Keratinocyte (primary cell): ENCODE results near the gene ACBD3. TPM values are rescaled to one million over a fixed set of nuclear protein-coding genes. Genes with fewer than 3 reads are reported as not detected.

ENCODE experiments used
- DNase-seq: peaks from one replicate; pipeline ENCODE4 v3.0.0-alpha.2; 2011; ENCODE audit warnings: low read depth, missing footprints, low spot score
- FAIRE-seq: peaks from 2 replicates; lab custom pipeline; 2011; peaks lifted over from hg19 to GRCh38; lab: Jason Lieb, UNC
- H2AFZ ChIP-seq: 2 replicates; pipeline ENCODE4 v1.6.0; 2012; ENCODE audit warnings: low read length, control low read depth, inconsistent platforms; ENCODE audit not compliant: control insufficient read depth
- H3K27ac ChIP-seq: 2 replicates; pipeline ENCODE4 v1.5.1; 2011; ENCODE audit warnings: low read length; ENCODE audit not compliant: control insufficient read depth, insufficient read depth
- H3K27me3 ChIP-seq: 3 replicates; pipeline ENCODE4 v1.6.0; 2011; ENCODE audit warnings: low read length; ENCODE audit not compliant: control insufficient read depth, insufficient read depth; ENCODE audit errors: extremely low read depth
- H3K36me3 ChIP-seq, 2 experiments: 2 replicates in 1 of 2; 3 replicates in 1 of 2; pipeline ENCODE4 v1.5.1; 2011; ENCODE audit warnings: low read length in 2 of 2, mild to moderate bottlenecking in 1 of 2; ENCODE audit not compliant: control insufficient read depth in 2 of 2, insufficient read depth in 2 of 2; ENCODE audit errors: extremely low read depth in 1 of 2
- H3K4me1 ChIP-seq: 3 replicates; pipeline ENCODE4 v1.5.1; 2011; ENCODE audit warnings: low read length; ENCODE audit not compliant: control insufficient read depth, insufficient read depth; ENCODE audit errors: extremely low read depth
- H3K4me2 ChIP-seq: 3 replicates; pipeline ENCODE4 v1.6.0; 2011; ENCODE audit warnings: low read depth, low read length; ENCODE audit not compliant: control insufficient read depth, insufficient read depth; ENCODE audit errors: extremely low read depth
- H3K4me3 ChIP-seq, 3 experiments: fragments of 200-600 bp in 1 of 3; sonication (generic) in 1 of 3; 2 replicates in 2 of 3; 3 replicates in 1 of 3; pipeline ENCODE4 v1.5.1; 2011 to 2016; ENCODE audit warnings: low read length in 3 of 3, mild to moderate bottlenecking in 3 of 3, control low read depth in 2 of 3, inconsistent platforms in 1 of 3, low read depth in 1 of 3, mixed read lengths in 1 of 3, mixed run types in 1 of 3, moderate library complexity in 1 of 3; ENCODE audit not compliant: control insufficient read depth in 2 of 3, insufficient read depth in 2 of 3; ENCODE audit errors: extremely low read depth in 1 of 3
- H3K79me2 ChIP-seq: 2 replicates; pipeline ENCODE4 v1.6.0; 2012; ENCODE audit warnings: low read length; ENCODE audit not compliant: control insufficient read depth, insufficient read depth
- H3K9ac ChIP-seq: 3 replicates; pipeline ENCODE4 v1.6.0; 2011; ENCODE audit warnings: low read length; ENCODE audit not compliant: control insufficient read depth, insufficient read depth; ENCODE audit errors: extremely low read depth
- H3K9me1 ChIP-seq: 3 replicates; pipeline ENCODE4 v1.6.0; 2011; ENCODE audit warnings: low read length; ENCODE audit not compliant: control insufficient read depth, insufficient read depth; ENCODE audit errors: extremely low read depth
- H3K9me3 ChIP-seq: 2 replicates; pipeline ENCODE4 v1.5.1; 2012; ENCODE audit warnings: low read depth, low read length; ENCODE audit not compliant: control insufficient read depth
- H4K20me1 ChIP-seq: 3 replicates; pipeline ENCODE4 v1.6.0; 2011; ENCODE audit warnings: low read length; ENCODE audit not compliant: control insufficient read depth, insufficient read depth; ENCODE audit errors: extremely low read depth
- CTCF ChIP-seq, 3 experiments: IDR thresholded peaks in 1 of 3; conservative IDR thresholded peaks in 1 of 3; optimal IDR thresholded peaks in 1 of 3; 2 replicates in 2 of 3; 3 replicates in 1 of 3; pipeline versions ENCODE3 to v1.5.1; 2011; ENCODE audit warnings: low read length in 3 of 3, mild to moderate bottlenecking in 3 of 3, moderate library complexity in 2 of 3, control low read depth in 1 of 3, inconsistent platforms in 1 of 3; ENCODE audit not compliant: insufficient read depth in 2 of 3; ENCODE audit errors: extremely low read depth in 1 of 3
- EZH2 ChIP-seq: IDR thresholded peaks from one replicate; pipeline ENCODE4 v1.6.1; 2012; ENCODE audit warnings: inconsistent platforms, mild to moderate bottlenecking, low read length, moderate library complexity
- dilution Hi-C: fragments of 300-500 bp; cut with MboI; formaldehyde crosslinking; loops from one replicate; pipeline ENCODE4 v1.7.0; 2020; ENCODE audit warnings: low sequenced_read_pairs; ENCODE audit not compliant: extremely low pct_ligation_motif_present
- polyA plus RNA-seq, 5 experiments: library from polyadenylated mRNA; depleted of rRNA in 3 of 5; stranded (reverse) in 3 of 5; stranded (forward) in 1 of 5; unstranded in 1 of 5; fragments of >200 nt; gene quantifications; 1 replicate in 1 of 5; 2 replicates in 3 of 5; 3 replicates in 1 of 5; pipeline versions ENCODE4 v1.2.1 to v1.2.3, GENCODE V29; 2011 to 2012; ENCODE audit warnings: missing spikeins in 2 of 5, low read depth in 1 of 5, low replicate concordance in 1 of 5

The ACBD3 gene
- polyA plus RNA-seq, 1 donor (not counting 4 experiments of a cell fraction or from before 2014, with no cell fraction given), result 43.1 TPM

GRCh38 chr1:226132728-226133503, 53.6 kb downstream of the ACBD3 start:
- H2AFZ ChIP-seq, result peak overlapping the region; percentile 19
- H3K79me2 ChIP-seq, result no peaks in the 10 kb centered on the region
- peak overlapping the region; percentile 20 for H3K4me2 ChIP-seq
- no peaks in the 10 kb centered on the region for H4K20me1 ChIP-seq
- no peak overlapping the region for H3K27ac ChIP-seq
- H3K9ac ChIP-seq, result no peak overlapping the region
- dilution Hi-C loops, result no loop called here
- H3K4me3 ChIP-seq, result no peak overlapping the region
- DNase-seq (no peak), FAIRE-seq (peak; percentile 79)
- no peaks in the 10 kb centered on the region for H3K9me3 ChIP-seq
- H3K9me1 ChIP-seq, result no peaks in the 10 kb centered on the region
- no peaks in the 10 kb centered on the region for H3K36me3 ChIP-seq
- TF ChIP-seq EZH2 (no peak), CTCF (optimal IDR thresholded peaks at IDR 0.05 in 1 of 3, IDR thresholded peaks at IDR 0.05 in 1 of 3, conservative IDR thresholded peaks at IDR 0.05 in 1 of 3; ENCODE audit: extremely low read depth in 1 of 3, insufficient read depth in 2 of 3, low read length in 3 of 3) (no peak)
- H3K27me3 ChIP-seq, result no peaks in the 10 kb centered on the region
- peaks cover 22% of the 10 kb centered on the region for H3K4me1 ChIP-seq

- H3K9me1 ChIP-seq, result no peaks in the 10 kb centered on the region
- no peaks in the 10 kb centered on the region for H3K36me3 ChIP-seq
- DNase-seq (no peak), FAIRE-seq (no peak)
- H3K27me3 ChIP-seq, result no peaks in the 10 kb centered on the region
- no peak overlapping the region for H3K9ac ChIP-seq
- H2AFZ ChIP-seq, result no peak overlapping the region
- H3K4me3 ChIP-seq, result no peak overlapping the region
- H3K27ac ChIP-seq, result no peak overlapping the region
- no peaks in the 10 kb centered on the region for H4K20me1 ChIP-seq
- H3K79me2 ChIP-seq, result no peaks in the 10 kb centered on the region
- dilution Hi-C loops, result no loop called here
- peaks cover 33% of the 10 kb centered on the region for H3K4me1 ChIP-seq
- no peaks in the 10 kb centered on the region for H3K9me3 ChIP-seq
- H3K4me2 ChIP-seq, result no peak overlapping the region
- TF ChIP-seq EZH2, result no peak
- TF ChIP-seq CTCF (optimal IDR thresholded peaks at IDR 0.05 in 1 of 3, IDR thresholded peaks at IDR 0.05 in 1 of 3, conservative IDR thresholded peaks at IDR 0.05 in 1 of 3; ENCODE audit: extremely low read depth in 1 of 3, insufficient read depth in 2 of 3, low read length in 3 of 3), result no peak
Observed at GRCh38 chr1:226131639-226132038, 54.9 kb downstream of the ACBD3 start.
